ENCODE measurements around the gene HLA-DOA.

HLA-DOA gene

GRCh38 chr6:32977272-32977952, 32.0 kb downstream of the HLA-DOA start:
- DNase-seq: no peak

GRCh38 chr6:32976334-32977069, 32.9 kb downstream of the HLA-DOA start:
- DNase-seq: peak in 1 of 2 donors; percentile 1

- no peak for DNase-seq
Observed at GRCh38 chr6:32975886-32976285, 33.5 kb downstream of the HLA-DOA start.

GRCh38 chr6:32974541-32975308, 34.7 kb downstream of the HLA-DOA start:
- DNase-seq: peak; percentile 2 to 24

- DNase-seq: peak; percentile 42 to 49
Observed at GRCh38 chr6:32974016-32974333, 35.4 kb downstream of the HLA-DOA start.

- DNase-seq: peak; percentile 21 to 42
Observed at GRCh38 chr6:32973144-32974015, 36.0 kb downstream of the HLA-DOA start.

- DNase-seq: peak; percentile 35 to 55
Observed at GRCh38 chr6:32972353-32973143, 36.8 kb downstream of the HLA-DOA start.

- DNase-seq: peak; percentile 100
Observed at GRCh38 chr6:32971581-32972352, 37.6 kb downstream of the HLA-DOA start.

- no peak for DNase-seq
Observed at GRCh38 chr6:32971242-32971580, 38.2 kb downstream of the HLA-DOA start.

GRCh38 chr6:32970413-32971241, 38.8 kb downstream of the HLA-DOA start:
- peak; percentile 86 to 90 for DNase-seq

- peak; percentile 75 to 80 for DNase-seq
Observed at GRCh38 chr6:32969685-32970412, 39.5 kb downstream of the HLA-DOA start.

GRCh38 chr6:32968867-32969684, 40.3 kb downstream of the HLA-DOA start:
- peak; percentile 75 to 87 for DNase-seq

GRCh38 chr6:32968093-32968866, 41.1 kb downstream of the HLA-DOA start, which contains the start of gene BRD2:
BRD2 (plus strand) TSS chr6:32968594; CDS start chr6:32972899, 4,305 bp downstream.
- peak; percentile 97 for DNase-seq

GRCh38 chr6:32967151-32968091, 42.0 kb downstream of the HLA-DOA start:
- DNase-seq: peak; percentile 47 to 54

- no peak for DNase-seq
Observed at GRCh38 chr6:32964776-32965175, 44.6 kb downstream of the HLA-DOA start.

- DNase-seq: peak in 1 of 2 donors; percentile 46
Observed at GRCh38 chr6:32963866-32964265, 45.5 kb downstream of the HLA-DOA start.
